HG03521 (cell line): ENCODE results near the gene HTRA3.

ENCODE experiments used
- ATAC-seq: cut with Tn5 transposase; IDR thresholded peaks from one replicate; pipeline ENCODE4 v1.9.1; 2021; ENCODE audit warnings: mild to moderate bottlenecking, moderate library complexity; ENCODE audit not compliant: unreplicated experiment

Gene HTRA3

DNA sequence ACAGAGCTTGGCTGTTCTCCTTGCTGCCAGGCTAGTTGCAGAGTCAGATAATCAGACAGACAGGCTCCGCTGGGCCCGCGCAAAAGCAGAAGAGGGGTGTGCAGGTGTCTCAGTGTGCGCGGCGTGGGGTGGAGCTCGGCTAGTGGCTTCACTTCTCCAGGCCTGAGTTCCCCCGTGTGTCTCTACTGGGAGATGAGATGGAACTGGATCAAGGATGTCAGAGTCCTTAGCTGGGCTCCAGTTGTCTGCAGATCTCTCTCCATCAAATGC, 21.1 kb downstream of the HTRA3 start:
- ATAC-seq, result no peak

DNA sequence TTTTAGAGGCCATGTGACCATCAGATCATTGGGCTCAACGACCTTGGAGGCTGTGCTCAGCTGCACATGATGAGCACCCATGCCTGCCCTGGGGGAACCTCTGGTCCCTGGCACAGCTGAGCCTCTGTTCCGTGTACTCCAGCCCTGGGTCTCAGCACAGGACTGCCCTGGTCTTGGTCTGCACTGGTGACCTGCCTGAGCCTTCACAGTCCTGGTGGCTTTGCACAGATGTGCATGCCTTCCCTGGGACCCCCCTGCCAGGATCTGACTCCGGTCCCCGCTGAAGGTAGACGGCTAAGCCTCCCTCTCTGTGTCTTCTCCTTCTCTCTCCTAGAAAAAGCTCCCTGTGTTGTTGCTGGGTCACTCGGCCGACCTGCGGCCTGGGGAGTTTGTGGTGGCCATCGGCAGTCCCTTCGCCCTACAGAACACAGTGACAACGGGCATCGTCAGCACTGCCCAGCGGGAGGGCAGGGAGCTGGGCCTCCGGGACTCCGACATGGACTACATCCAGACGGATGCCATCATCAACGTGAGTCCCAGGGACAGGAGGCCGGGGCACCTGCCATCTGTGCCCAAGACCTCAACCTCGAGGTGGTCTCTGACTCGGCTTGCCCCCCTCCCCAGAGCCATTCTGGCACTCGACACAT, 21.6 kb downstream of the HTRA3 start:
- no peak for ATAC-seq

DNA sequence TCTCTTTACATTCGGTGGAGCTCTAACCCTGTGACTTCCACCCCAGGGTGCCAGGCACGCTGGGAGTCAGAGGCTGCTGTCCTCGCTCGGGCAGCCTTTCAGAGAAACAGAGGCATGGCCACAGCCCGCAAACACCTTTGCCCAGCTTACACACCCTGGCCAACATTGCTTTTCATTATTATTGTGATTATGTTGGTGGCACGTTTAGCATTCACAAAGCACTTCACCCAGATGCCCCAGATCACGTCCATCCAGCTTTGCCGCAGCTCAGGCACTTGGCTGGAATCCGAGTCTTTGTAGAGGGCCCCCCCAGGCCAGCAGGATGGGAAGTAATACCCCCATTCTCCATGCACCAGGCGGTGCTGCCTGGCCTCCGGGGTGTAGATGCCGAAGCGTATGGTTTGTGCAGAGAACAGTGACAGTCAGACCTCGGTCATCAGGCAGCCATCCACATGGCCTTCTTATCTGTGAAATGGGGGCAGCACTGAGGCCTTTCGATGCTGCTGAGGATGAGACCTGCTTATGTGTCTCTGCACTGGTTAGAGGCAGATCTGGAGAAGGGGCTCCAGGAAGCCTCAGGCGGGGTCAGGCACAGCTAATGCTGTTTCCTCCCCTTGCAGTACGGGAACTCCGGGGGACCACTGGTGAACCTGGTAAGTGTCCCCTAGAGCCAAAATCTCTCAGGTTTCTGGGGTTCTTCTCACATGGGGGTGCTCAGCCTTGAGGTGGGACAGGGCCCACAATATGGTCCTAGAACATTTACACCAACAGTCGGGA, 22.3 kb downstream of the HTRA3 start:
- ATAC-seq, result no peak

DNA sequence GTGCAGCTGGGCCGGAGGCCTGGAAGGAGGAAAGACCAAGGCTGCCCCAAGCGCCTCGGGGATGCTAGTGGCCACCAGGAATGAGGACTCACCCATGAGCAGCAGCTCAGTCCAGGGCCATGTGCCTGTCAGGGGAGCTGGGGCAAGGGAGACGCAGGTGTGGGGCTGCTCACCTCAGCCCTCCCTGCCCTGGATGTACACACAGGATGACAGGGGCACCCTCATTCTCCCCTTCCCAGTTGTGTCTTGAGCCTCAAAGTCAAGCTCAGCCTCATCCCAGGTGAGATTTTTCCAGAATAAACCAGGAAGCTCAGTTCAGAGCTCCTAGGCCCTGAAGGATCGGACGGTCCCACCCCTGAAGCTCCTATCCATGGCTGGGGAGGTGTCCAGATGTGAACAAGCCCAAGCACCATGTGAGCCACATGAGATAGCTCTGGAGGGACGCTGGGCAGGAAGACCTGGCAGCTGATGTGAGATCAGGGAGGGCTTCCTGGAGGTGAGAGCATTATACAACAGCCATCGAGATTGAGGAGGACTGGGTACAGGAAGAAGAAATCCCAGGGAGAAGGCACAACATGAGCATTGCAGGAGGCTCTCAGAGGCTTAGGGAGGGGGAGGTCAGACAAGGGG, 23.0 kb downstream of the HTRA3 start:
- no peak for ATAC-seq

DNA sequence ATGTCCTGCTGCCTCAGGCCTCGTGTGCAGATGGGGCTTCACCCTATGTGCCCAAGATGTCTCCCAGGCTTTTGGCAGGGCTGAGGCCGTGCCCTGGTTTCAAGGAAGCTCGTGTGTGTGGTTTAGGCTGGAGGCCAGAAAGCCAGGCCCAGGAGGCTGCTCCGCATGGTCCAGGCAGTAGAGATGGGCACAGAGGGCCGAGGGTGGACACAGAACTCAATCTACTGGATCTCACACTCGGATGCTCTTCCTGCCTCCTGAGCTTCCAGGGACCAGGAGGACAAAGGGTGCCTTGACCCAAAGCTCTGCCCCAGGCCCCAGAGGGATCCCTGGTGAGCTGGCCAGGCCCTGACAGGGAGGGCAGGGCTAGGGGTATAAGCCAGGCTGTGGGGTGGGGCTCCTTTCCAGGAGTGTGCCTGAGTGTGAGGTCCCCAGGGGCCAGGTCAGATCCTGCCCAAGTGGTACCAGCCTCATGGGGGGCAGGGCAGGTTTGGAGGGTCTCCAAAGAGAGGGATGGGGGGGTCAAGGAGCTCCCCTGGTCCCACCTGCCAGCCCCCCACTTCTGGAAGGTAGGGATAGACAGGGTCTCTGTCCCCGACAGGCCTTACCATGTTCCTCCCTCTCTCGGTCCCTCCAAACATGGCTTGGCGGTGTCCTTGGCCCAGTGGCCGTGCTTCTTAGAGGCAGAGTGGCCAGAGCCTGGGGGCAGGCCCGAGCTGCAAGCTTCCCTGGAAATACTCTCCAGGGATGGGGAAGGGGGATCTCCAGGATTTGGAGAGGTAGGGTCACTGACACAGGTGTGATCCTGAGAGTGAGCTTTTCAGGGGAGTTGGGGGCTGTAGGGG, 23.8 kb downstream of the HTRA3 start:
- ATAC-seq, result no peak

DNA sequence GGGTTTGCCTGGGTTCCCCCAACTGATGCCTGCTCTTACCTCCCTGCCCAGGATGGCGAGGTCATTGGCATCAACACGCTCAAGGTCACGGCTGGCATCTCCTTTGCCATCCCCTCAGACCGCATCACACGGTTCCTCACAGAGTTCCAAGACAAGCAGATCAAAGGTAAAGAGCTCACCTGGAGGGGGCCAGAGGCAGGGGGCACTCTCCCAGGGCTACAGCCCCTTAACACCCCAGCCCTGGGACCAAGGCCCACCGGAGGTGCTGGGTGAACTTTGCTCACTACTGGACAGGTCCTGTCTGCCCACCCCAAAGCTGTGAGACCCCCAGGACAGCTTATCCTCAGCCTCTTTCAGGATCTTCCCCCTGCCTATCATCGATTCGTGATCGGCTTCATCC, 24.5 kb downstream of the HTRA3 start:
- ATAC-seq, result no peak

DNA sequence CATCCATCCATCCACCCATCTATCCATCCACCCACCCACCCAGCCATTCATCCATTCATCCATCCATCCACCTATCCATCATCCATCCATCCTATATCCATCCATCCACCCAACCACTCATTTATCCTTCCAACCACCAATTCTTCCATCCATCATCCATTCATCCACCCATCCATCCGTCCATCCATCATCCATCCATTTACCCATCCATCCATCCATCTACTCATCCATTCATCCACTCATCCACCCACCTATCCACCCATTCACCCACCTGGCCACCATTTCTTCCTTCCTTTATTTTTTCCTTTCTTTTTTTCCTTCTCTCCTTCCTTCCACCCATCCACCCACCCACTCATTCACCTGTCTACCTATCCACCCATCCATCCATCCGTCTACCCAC, 25.2 kb downstream of the HTRA3 start:
- no peak for ATAC-seq

DNA sequence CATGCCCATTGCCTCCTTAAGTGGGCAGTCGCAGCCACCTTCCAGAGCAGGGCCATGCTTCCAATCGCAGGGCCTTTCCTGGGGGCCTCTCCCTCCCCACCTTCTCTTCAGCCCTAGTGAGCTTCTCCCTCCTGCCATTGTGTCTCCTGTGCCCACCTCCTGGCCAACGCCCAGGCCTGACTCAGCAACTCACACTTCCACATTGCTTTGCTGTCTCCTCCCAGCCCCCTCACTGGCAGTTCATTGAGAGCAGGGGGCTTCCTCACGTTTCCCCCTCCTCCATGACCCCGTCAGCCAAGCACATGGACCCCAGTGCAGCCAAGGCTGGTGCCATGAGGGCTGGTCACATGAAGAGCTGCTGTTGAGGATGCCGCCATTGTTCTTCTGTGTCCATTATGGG, 25.9 kb downstream of the HTRA3 start:
- ATAC-seq, result no peak

DNA sequence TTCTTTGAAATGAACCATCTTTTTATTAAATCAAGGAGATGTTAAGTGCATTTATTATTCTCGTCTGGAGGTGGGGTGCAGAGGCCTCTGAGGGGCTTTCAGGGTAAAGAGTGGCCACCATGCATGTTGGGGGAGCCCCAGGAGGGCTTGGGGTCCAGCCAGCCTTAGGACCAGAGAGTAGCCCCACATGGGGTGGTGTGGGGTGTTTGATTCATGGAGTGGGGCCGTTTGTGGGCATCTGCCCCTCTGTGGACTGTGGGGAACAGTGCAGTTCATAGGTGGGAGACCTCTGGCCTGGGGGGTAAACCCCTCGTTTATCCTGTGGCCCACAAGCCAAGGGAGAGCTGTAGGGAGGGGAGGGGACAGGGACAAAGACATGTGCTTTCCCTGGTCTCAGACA, 26.9 kb downstream of the HTRA3 start:
- ATAC-seq, result no peak

DNA sequence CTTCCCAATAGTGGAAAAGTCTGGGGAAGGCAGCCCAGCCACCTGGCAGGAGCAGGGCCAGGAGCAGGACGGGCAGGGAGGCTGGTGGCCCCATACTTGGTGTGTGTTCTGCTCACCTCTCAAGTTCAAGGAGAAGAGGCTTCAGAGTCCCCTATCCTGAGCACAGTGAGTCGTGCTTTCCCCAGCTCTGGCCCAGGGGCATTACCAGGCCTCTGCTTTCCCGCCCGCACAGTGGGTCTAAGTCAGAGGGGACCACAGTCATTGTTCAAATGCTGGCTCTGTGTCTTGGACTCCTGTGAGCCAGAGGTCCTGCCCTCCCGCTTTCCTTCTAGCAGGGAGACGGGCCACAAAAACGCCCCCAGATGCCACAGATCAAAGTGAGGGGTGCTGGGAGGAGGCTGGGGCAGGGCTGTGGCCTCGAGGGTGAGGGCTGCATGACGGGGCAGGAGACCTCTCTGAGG, 27.6 kb downstream of the HTRA3 start:
- ATAC-seq, result no peak

DNA sequence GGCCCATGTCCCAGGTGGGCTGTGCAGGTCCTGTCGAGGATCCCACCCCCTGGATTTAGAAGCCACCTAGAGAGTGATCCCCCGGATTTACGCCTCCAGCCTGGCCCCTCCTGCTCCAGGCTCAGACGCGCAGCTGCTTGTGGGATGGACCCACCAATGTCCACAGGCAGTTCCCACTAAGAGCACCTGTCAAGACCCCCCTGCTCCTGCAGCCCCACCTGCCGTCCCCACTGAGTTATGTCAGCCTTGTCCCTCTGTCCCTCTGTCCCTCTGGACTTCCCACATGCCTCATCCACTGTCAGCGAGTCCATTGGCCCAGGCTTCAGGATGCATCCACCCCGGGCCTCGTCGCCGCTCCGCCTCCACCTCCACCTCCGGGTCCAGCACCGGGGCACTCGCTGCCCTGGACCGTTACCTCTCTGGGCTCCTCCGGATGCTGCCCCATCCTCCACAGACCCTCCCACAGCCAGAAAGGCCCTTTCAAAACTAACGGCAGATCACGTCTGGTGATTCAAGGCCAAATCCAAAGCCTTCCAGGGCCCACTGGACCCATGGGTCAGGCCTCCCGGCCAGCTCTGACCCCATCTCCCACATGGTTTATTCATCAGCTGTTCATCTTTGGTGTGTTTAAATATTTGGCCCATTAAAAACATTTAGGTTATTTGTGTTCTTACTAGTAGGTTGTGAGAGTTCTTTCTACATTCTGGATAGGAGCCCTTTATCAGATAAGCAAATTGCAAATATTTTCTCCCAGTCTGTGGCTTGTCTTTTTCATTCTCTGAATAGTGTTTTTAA, 28.3 kb downstream of the HTRA3 start:
- no peak for ATAC-seq

DNA sequence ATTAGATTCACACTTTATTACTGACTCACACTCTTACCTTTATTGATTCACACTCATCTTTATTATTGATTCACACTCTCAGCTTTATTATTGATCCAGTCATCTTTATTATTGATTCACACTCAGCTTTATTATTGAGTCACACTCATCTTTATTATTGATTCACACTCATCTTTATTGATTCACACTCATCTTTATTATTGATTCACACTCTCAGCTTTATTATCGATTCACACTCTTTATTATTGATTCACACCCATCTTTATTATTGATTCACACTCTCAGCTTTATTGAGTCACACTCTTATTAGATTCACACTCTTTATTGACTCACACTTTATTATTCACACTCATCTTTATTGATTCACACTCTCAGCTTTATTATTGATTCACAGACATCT, 31.3 kb downstream of the HTRA3 start:
- no peak for ATAC-seq

DNA sequence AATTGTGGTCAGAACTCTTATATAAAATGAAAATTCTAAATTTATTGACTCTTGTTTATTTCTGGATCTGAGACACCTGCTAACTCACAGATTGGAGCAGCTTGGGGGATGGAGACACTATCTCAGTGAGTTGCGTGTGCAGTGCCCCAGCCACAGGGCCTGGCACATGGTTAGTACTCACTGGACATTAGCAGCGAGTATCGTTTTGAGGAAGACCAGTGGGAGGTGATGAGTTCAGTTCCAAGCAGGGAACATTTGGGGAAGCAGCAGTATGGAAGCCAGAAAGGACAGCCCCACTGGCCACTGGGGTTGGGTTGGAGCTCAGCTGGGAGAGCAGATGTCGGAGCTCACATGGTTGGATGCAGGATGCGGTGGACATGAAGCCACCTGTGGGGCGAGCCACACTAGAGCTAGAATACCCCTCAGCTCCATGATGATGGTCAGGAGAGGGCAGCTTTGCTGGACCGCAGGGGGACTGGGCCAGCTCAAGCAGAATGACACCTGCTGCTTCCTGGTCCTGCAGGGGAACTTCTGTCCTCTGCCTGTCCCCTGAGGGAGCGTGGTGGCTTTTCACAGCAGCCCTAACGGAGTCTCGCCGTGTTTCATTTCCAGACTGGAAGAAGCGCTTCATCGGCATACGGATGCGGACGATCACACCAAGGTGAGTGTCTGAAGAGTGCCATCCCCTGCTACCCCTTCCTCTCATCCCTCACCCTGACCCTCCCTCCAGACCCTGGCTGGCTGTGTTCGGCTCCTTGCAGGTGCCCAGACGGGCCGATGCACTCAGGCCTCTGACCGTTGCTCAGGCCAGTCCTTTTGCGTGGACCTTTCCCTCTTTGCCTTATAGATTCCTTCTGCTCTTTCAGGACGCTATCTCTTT, 32.5 kb downstream of the HTRA3 start:
- no peak for ATAC-seq

DNA sequence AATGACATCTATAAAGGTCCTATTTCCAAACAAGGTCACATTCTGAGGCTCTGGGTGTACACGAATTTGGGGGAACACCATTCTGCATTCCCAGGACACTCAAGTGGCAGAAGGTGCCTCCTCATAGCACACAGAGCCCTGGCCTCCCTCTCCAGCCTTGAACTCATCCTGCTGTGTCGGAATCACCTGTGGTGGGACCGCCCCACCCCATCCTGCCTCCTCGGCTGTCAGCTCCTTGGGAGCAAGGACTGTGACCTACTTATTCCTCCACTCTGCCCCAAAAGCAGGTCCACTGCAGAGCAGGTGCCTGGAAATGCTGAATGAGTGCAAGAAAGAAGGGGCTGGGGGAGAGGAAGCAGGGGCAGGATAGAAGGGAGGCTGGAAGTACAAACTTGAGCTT, 33.5 kb downstream of the HTRA3 start:
- no peak for ATAC-seq

DNA sequence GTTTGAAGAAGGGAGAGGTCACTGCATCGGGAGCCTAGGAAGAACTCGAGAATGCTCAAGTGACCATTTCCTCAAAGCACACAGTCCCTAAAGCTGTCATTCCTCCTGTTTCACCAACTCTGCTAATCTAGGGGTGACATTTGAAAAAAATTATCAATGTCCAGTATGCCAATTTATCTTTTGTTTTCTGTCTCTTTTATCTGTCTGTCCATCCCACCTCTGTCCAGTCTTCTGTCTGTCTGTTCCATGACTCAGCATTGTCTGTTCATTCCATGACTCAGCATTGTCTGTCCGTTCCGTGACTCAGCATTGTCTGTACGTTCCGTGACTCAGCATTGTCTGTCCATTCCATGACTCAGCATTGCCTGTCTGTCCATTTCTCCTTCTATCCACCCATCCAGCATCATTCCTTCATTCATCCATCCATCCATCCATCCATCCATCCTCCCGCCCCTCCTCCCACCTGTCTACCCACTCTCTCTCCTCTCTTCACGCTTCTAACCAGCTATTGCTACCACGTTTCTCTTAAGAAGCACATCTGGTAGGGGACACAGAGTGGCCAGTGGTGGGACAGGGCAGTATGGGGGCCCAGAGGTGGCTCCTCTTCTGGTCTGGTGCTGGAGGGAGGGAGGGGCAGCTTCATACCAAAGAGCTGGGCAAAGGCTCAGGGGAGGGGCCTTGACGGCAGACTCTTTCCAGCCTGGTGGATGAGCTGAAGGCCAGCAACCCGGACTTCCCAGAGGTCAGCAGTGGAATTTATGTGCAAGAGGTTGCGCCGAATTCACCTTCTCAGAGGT, 34.1 kb downstream of the HTRA3 start:
- no peak for ATAC-seq

DNA sequence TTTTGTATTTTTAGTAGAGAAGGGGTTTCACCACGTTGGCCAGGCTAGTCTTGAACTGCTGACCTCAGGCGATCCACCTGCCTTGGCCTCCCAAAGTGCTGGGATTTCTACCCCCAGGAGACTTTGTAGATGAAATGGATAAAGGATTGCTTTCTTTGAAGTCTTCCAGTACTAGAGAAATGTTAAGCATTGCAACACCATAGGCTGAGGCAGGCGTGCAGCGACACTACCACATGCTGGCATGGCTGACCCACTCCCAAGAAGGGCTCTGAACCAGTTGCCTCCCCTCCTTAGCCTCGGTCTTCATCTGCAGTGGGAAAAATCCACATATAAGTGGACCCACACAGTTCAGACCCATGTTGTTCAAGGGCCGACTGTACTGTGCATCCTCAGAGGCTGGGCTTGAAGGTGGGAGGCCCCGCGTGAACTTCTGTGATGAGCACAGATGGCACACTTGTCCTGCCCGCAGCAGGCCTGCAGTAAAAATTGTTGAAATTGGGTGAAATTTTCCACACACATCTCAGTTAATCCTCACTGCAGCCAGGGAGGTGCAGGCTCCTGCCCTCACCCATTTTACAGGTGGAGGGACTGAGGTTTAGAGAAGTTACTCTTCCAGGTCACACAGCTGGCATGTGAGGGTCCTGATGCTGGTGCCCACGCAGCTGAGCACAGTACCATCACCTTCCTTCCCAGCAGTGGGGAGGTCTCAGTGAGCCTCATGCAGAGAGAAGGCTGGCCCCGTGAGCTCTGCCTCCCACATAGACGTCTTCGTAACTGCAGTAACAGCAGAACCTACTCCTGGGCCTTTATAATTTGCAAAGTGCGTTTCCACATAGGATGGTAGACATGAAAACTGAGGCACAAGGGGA, 35.5 kb downstream of the HTRA3 start:
- no peak for ATAC-seq

DNA sequence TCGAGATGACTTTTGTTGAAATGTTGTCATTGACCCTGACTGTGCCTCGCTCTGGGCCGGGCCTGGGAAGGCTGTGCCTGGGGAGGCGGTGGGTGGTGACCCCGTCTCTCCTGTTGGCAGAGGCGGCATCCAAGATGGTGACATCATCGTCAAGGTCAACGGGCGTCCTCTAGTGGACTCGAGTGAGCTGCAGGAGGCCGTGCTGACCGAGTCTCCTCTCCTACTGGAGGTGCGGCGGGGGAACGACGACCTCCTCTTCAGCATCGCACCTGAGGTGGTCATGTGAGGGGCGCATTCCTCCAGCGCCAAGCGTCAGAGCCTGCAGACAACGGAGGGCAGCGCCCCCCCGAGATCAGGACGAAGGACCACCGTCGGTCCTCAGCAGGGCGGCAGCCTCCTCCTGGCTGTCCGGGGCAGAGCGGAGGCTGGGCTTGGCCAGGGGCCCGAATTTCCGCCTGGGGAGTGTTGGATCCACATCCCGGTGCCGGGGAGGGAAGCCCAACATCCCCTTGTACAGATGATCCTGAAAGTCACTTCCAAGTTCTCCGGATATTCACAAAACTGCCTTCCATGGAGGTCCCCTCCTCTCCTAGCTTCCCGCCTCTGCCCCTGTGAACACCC, 36.4 kb downstream of the HTRA3 start:
- no peak for ATAC-seq
